ENCODE results near the gene E2F3.

GRCh38 chr6:20433929-20434328 lies 32.2 kb downstream of the E2F3 start:
- TF ChIP-seq TEAD1 (CRISPR knock-in tag; IDR thresholded peaks at IDR 0.05): no peak
- TF ChIP-seq SP1 (CRISPR knock-in tag; conservative IDR thresholded peaks at IDR 0.05): no peak
- TF ChIP-seq ESRRA (CRISPR knock-in tag; IDR thresholded peaks at IDR 0.05; ENCODE audit: borderline replicate concordance): no peak

All from WTC11 (cell line).